Measurements from ENCODE around the gene RNH1.
A peak's percentile ranks its signal among the peaks of the same experiment; 100 is the strongest.

The RNH1 gene

GRCh38 chr11:537622-538430 is 30.8 kb upstream of the RNH1 start:
- DNase-seq (ENCODE audit: low spot score), result peak; percentile 2

DNA sequence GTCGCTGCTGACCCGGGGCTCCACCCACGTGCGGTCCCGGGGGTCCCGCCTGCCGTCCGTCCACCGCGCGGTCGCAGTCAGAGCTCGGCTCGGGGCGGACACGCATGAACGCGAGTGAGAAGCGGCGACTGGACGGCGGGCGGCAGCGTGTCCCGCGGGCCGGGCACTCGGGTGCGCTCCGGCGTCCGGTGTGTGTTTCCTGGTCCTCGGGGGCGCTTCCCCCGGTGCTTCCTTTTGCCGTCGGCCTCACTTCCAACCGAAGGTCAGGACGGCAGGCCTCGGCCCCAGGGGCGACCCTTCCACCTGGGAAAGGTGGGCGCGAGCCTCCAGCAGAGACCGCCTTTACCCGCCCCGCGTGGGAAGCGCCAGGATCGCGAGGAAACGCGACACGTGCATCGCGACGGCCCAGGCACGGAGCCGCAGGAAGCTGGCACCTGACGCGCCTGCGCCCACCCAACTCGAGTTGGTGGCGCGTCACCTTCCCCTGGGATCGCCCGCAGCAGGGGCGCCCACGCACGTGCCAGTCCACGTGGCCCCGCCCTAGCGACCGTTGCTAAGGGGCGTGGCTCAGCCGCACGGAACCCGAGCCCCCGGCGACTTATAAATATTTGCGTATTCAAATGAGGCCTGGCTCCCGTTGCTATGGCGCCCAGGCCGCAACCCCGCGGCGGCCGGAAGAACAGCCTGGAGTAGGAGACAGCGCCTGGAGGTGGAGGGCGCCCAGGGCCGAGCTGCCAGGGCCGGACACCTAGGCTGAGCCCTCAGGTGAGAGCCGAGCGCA is 30.0 kb upstream of the RNH1 start, which contains the start of gene LRRC56:
Gene LRRC56, plus strand, starts transcription at position 687 of the 781 bp plus-strand sequence. CDS start 3,158 bp downstream, outside the sequence.
- peak; percentile 89 for DNase-seq (ENCODE audit: low spot score)

DNA sequence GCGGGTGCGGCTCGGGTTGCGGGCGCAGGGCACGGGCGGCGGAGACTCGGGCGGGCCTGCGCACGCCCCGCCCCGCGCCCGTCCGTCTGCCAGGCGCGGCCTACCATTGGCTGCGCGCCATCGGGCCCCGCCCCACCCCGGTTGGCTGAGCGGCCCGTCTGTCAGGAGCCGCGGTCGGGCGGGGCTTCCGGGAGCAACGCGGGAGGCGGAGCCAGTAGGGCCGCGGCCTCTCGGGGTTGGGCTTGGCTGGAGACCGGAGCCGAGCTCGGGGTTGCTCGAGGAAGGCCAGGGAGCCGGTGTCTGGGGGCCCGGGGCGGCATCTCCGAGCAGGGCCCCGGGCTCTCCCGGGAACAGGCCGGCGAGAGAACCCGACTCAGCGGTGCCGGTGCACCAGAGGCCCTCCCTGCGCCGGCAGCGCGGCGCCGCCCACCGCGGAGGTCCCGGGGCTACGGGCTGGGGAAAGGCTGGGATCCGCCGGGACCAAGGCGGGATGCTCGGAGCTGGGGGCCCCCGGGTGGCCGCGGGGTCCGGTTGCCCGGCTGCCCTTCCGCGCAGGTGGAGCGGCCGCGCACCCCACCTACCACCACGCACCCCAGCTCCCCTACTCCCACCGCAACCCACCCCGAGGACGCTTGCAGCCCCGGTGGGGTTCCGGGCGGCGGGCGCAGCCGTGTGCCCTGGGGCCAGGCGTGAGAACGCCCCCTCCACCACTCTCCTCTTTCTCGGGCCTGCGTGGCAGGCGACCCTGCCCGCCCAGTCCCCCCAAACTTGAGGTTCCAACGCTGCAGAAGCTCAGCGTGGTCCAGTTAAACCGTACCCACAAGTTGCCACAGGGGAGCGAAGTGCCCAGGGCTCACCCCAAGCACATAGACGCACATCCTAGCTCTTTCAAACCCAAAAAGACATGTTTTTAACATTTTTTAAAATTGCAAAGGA is 28.7 kb upstream of the RNH1 start, which contains the start of gene HRAS:
Gene HRAS, minus strand, starts transcription at position 58 of the 936 bp plus-strand sequence.
- peak; percentile 94 for DNase-seq (ENCODE audit: low spot score)

DNA sequence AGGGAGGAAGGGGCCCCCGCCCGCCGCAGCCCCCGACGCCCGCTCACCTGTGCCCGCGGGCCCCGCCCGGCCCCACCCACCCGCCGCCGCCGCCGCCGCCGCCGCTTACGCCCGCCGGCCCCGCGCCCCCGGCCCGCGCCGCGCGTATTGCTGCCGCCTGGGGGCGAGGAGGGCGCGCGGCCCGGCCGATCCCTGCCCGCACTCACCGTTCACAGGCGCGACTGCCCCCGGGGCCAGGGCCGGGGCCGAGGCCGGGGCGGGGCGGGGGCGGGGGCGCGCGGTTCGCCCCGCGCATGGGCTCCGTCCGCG is 28.1 kb upstream of the RNH1 start:
- peak; percentile 6 for DNase-seq (ENCODE audit: low spot score)

DNA sequence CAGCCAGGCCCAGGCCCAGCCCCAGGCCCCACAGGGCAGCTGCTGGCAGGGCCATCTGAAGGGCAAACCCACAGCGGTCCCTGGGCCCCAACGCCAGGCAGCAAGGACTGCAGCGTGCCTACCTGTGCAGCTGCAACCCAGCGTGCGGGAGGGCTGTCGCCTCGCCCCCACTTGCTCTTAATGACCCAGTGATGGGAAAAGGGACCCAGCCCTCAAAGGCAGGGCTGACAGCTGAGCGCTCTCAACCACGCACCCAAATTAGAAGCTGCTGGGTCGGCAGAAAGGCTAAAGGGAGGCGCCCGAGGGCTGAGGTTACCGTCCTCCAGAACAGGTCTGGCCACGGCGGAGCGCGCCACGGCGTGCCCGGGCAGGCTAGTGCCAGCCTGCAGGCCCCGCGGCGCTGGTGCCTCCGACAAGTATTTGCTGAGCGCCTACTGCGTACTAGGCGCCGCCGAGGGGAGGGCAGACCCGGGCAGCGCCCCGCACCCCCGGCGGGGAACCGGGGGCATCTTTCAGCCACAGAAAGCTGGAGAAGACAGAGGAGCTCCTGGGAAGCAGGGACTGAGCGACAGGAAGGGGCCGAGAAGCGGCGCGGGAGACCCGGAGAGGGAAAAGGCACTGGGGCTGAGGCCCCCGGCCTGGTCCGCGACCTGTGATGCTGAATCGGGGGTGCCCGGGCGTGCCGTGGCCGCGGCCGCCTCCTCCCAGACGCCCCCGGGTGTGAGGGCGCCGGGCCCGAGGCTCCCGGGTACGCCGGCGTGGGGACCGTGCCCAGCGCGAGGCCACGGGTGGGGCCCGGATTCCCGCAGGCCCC is 27.6 kb upstream of the RNH1 start:
- peak; percentile 4 for DNase-seq (ENCODE audit: low spot score)

GRCh38 chr11:533586-534395 is 26.7 kb upstream of the RNH1 start:
- no peak for DNase-seq (ENCODE audit: low spot score)

- no peak for DNase-seq (ENCODE audit: low spot score)
These were observed 26.0 kb upstream of the RNH1 start for GRCh38 chr11:532986-533585.

DNA sequence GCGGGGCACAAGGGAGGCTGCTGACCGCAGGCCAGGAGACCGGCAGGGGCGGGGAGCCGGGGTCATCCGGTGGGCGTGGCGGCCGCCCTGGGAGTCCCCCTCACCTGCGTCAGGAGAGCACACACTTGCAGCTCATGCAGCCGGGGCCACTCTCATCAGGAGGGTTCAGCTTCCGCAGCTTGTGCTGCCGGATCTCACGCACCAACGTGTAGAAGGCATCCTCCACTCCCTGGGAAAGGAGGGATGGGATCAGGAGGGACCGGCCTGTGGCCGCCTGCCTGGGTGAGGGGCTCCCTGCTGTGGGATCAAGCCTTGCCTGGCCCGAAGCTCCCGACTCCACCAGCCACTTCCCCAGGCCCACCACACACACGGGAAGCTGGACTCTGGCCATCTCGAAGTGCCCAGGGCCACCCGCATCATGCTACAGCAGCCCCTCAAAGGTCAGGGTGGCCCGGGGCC is 25.5 kb upstream of the RNH1 start:
- DNase-seq (ENCODE audit: low spot score), result no peak

- DNase-seq (ENCODE audit: low spot score), result no peak
These were observed 25.0 kb upstream of the RNH1 start for GRCh38 chr11:531919-532526.

DNA sequence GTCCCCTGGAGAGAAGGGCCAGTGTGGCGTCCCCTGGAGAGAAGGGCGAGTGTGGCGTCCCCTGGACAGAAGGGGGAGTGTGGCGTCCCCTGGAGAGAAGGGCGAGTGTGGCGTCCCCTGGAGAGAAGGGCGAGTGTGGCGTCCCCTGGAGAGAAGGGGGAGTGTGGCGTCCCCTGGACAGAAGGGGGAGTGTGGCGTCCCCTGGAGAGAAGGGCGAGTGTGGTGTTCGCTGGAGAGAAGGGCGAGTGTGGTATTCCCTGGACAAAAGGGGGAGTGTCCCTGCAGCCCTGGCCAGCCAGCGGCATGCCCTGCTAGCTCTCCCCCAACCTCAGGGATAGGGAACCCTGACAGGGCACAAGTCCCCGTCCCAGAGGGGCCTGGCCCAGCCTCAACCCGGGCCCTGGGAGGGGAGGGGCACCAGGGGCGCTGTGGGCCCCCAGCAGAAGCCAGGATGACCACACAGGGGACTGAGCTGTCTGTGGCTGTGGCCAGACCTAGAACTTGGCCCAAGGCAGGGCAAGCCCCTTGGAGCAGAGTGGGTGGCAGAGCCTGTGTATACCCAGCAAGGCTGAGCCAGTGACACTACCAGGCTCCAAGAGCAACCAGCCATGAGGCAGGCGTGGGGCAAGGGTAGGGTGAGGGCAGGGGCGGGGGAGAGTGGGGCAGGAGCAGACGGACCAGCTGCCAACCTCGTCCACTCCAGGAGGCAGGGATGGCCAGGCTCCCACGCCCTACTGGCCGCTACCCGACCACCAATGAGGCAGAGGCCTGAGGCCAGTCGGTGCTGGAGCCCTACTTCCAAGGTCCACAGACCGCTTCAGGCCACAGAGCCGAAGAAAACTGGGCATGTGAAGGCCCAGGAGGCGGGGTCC is 24.2 kb upstream of the RNH1 start:
- no peak for DNase-seq (ENCODE audit: low spot score)

- DNase-seq (ENCODE audit: low spot score), result no peak
These were observed 22.8 kb upstream of the RNH1 start for GRCh38 chr11:529728-530411.

DNA sequence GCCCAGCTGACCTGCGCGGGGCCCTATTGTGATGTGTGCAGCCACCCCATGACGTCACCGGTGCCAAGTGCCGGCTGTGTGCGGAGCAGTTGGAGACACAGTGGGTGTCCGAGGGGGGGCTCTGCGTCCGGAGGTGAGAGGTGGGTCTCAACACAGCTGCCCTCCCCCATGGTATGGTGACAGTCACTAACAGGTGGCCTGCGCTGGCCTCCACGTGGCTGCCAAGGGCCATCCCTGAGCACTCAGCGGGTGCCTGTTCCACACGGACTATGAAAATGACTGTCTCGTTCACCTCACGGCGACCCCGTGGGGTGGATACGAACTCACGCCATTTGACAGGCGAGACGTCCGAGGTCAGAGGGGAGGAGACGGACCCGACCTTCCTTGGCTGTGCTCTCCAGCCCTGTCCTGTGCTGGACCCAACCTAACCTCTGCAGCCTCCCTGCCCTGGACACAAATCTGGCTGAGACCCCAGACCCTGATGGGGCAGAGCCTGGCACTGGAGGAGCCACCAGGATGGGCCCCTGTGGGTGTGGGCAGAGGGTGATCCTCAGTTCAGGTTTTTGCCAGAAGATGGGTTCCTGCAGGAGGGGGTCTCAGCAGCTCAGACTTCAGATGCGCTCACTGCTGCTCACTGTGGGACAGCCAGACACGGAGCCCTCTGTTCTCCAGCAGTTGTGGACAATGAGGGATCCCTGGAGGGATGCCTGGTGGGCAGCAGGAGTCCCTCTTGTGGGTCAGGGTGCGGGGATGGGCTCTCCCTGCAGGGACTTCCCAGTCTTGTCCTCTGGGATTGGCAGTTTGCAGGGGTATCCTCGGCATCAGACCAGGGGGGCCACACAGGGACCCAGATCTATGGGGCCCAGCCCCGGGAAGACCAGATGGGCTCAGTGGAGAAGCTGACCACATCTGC is 22.0 kb upstream of the RNH1 start:
- DNase-seq (ENCODE audit: low spot score), result no peak

GRCh38 chr11:528166-528814 is 21.2 kb upstream of the RNH1 start:
- peak; percentile 1 for DNase-seq (ENCODE audit: low spot score)

DNA sequence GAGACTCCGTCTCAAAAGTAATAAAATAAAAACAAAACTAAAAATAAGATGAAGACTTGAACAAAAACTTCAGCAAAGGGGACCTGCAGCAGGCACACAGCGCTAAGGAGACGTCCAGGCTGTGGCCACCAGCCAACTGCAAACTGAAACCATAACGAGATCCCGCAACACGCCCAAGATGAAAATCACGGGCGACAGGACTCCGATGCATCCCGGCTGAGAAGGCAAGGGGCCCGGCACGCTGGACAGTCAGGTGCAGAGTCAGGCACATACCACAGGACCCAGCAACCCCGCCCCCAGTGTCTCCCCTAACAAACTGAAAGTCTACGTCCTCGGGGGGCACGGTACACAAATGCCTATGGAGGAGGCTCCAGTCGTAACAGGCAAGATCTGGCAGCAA is 19.1 kb upstream of the RNH1 start:
- no peak for DNase-seq (ENCODE audit: low spot score)

GRCh38 chr11:521177-521688 is 14.2 kb upstream of the RNH1 start:
- DNase-seq (ENCODE audit: low spot score), result no peak

Data from CD4-positive, alpha-beta T cell treated with Interleukin-6 at 100 ng/mL for 8 hours (primary cell).